ENCODE measurements around the gene CTAGE1.

DNA sequence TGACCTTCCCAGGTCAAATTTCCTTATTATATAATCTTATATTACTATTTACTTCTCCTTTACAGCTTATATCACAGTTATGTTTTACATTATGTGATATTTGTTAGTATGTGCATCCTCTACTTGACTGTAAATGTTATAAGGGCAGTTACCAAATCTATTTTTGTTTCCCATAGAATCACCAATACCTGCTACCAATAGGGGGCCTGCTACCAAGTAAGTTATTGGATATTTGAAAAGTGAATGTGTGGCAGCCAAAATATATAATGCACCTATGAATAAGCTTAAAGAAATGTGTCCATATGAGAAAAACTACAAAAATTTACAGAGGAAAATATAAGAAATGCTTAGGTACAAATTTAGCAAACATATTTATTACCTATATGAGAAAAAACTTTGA is 23.9 kb upstream of the CTAGE1 start:
- TF ChIP-seq EZH2 (IDR thresholded peaks at IDR 0.05; ENCODE audit: borderline replicate concordance), result no peak
- TF ChIP-seq, protein P1, sequence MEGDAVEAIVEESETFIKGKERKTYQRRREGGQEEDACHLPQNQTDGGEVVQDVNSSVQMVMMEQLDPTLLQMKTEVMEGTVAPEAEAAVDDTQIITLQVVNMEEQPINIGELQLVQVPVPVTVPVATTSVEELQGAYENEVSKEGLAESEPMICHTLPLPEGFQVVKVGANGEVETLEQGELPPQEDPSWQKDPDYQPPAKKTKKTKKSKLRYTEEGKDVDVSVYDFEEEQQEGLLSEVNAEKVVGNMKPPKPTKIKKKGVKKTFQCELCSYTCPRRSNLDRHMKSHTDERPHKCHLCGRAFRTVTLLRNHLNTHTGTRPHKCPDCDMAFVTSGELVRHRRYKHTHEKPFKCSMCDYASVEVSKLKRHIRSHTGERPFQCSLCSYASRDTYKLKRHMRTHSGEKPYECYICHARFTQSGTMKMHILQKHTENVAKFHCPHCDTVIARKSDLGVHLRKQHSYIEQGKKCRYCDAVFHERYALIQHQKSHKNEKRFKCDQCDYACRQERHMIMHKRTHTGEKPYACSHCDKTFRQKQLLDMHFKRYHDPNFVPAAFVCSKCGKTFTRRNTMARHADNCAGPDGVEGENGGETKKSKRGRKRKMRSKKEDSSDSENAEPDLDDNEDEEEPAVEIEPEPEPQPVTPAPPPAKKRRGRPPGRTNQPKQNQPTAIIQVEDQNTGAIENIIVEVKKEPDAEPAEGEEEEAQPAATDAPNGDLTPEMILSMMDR (IDR thresholded peaks at IDR 0.05; ENCODE audit: poor library complexity), result no peak

Measured in hepatocyte (in vitro differentiated cells).